Measurements from ENCODE around the gene PRKCQ.

The PRKCQ gene

DNA sequence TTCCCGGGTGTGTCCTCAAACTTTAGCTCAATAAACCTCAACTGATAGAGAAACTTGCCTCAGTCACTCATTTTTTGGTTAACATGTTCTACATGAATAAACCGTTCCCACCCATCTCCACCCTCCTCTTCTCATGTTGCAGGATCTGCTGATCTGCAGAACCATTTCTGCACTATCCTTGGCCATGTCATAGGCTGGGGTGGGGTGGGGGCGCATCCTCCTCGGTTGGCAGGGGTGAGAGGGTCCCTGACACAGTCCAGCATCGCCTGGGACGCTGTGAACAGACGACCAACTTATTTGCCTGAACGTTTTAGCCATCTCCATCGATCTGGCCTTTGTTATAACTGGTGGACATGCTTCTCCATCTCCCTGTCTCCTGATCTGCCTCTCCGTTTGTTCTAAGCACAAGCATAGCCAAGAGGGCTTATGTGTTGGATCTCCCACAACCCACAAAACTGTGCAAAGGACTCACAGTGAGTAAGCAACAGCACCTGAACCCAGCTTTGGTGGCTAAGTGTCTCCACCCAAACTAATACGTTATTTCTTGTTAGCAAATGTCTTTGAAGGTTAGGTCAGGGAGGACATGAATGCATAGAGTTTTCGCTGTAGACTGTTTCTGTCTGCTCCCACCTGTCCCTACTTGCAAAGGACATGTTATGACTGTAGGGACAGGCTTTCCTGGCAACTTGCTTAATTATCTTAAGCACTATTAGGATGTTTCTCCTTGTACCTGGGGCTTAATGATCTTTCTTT is 51.7 kb downstream of the PRKCQ start:
- Histone ChIP-seq H3K36me3 (no peaks in the 10 kb centered on the region), H3K4me3 (ENCODE audit: low read depth, low read length) (no peak overlapping the region), H3K27me3 (ENCODE audit: insufficient read depth, low read depth, severe bottlenecking) (no peaks in the 10 kb centered on the region), H3K9me3 (ENCODE audit: severe bottlenecking) (no peaks in the 10 kb centered on the region), H3K27ac (no peak overlapping the region)
- TF ChIP-seq CTCF (IDR thresholded peaks at IDR 0.05; ENCODE audit: low read depth, low read length): no peak
- no peak for DNase-seq

GRCh38 chr10:6525599-6526165 is 54.4 kb downstream of the PRKCQ start:
- Histone ChIP-seq H3K36me3 (no peaks in the 10 kb centered on the region), H3K4me3 (ENCODE audit: low read depth, low read length) (no peak overlapping the region), H3K27ac (no peak overlapping the region), H3K27me3 (ENCODE audit: insufficient read depth, low read depth, severe bottlenecking) (peaks cover 2% of the 10 kb centered on the region), H3K9me3 (ENCODE audit: severe bottlenecking) (no peaks in the 10 kb centered on the region)
- DNase-seq: no peak
- no peak for TF ChIP-seq CTCF (IDR thresholded peaks at IDR 0.05; ENCODE audit: low read depth, low read length)

DNA sequence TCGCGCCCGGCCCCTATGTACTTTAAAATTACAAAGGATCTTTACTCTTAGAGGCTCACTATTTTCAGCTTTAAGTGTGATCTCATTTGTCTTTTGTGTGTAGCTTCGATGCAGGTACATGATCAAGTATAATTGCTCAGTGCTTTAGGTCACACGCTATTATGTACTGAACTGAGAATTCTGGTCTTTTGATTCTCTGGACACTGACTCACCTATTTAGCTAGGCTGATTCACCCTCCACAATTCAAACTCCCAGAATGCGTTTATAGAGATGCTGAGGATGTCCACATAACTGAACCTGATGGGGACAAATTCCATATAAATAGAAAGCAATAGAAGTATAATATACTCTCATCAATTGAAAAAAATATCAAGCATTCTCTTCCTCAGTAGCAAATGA is 57.8 kb downstream of the PRKCQ start:
- no peak for TF ChIP-seq CTCF (IDR thresholded peaks at IDR 0.05; ENCODE audit: low read depth, low read length)
- Histone ChIP-seq H3K36me3 (no peaks in the 10 kb centered on the region), H3K9me3 (ENCODE audit: severe bottlenecking) (no peaks in the 10 kb centered on the region), H3K27me3 (ENCODE audit: insufficient read depth, low read depth, severe bottlenecking) (peaks cover 2% of the 10 kb centered on the region), H3K27ac (no peak overlapping the region), H3K4me3 (ENCODE audit: low read depth, low read length) (no peak overlapping the region)
- DNase-seq: no peak

DNA sequence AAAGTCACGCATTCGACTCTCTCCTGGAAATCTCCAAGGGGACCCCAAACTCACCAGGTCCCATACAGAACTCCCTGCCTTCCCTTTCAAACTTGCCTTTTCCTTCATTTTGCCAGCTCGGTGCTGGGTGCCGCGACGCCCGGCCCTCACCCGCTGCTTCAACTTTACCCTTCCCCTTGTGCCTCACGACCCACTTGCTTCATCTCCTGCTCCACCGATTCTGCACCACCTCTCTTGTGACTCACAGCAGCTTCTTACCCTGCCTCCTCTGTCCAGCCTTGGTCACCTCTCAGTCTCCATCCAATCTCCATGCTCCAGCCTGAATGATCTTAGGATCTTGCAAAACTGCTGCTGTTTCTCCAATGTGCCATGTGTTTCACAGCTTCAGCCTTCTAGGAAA is 59.9 kb downstream of the PRKCQ start:
- no peak for DNase-seq
- H3K36me3 ChIP-seq: no peaks in the 10 kb centered on the region
- no peak for TF ChIP-seq CTCF (IDR thresholded peaks at IDR 0.05; ENCODE audit: low read depth, low read length)
- H3K27ac ChIP-seq: no peak overlapping the region
- H3K9me3 ChIP-seq (ENCODE audit: severe bottlenecking): no peaks in the 10 kb centered on the region
- H3K4me3 ChIP-seq (ENCODE audit: low read depth, low read length): no peak overlapping the region
- H3K27me3 ChIP-seq (ENCODE audit: insufficient read depth, low read depth, severe bottlenecking): peaks cover 6% of the 10 kb centered on the region

DNA sequence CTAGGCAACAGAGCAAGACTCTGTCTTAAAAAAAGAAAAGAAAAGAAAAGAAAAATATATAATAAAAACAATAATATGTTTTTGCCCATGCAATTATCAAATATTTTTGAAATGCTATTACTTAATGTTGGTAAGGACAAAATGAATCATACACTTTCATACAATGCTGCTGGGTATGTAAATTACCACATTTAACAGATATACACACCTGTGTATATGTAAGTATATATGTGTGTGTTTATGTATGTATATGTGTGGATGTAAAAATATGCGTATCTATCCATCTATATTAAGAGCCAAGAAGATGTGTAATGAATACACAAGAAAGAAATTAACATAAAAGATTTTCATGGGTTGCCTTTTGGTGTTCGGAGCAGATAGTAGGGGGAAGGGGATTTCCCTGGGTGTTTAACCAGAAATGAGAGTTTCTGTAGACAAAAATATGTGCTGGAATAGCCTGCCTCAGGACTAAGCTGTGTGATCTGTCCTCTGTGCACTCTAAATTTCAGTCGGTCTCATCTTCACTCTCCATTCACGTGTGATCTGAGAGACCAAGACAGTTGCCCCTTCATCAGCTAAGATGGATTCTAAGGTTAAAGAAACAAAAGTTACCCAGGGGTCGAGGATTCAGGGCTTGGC is 61.2 kb downstream of the PRKCQ start:
- no peaks in the 10 kb centered on the region for H3K36me3 ChIP-seq
- DNase-seq: no peak
- no peak for TF ChIP-seq CTCF (IDR thresholded peaks at IDR 0.05; ENCODE audit: low read depth, low read length)
- H3K4me3 ChIP-seq (ENCODE audit: low read depth, low read length): no peak overlapping the region
- H3K27me3 ChIP-seq (ENCODE audit: insufficient read depth, low read depth, severe bottlenecking): peaks cover 6% of the 10 kb centered on the region
- H3K27ac ChIP-seq: no peak overlapping the region
- H3K9me3 ChIP-seq (ENCODE audit: severe bottlenecking): no peaks in the 10 kb centered on the region

Measured in WERI-Rb-1 (cell line).